Measurements from ENCODE around the gene DNER. TPM values are rescaled to one million over a fixed set of nuclear protein-coding genes. Genes with fewer than 3 reads are reported as not detected.
A peak's percentile ranks its signal among the peaks of the same experiment; 100 is the strongest.
"Not testable (repeated sequence)": the region's sequence is repeated elsewhere in the genome, so short reads cannot be mapped to it uniquely, and the experiment has no call there.

Gene DNER
- total RNA-seq, 1 donor from 2014 or later: 86.7 TPM

- DNase-seq: no peak
Measured at GRCh38 chr2:229620289-229620688, 94.1 kb downstream of the DNER start.

- DNase-seq: no peak
Measured at GRCh38 chr2:229616433-229616832, 97.9 kb downstream of the DNER start.

GRCh38 chr2:229614021-229614420, 100.3 kb downstream of the DNER start:
- not testable (repeated sequence) for DNase-seq

- no peak for DNase-seq
Measured at GRCh38 chr2:229612384-229612971, 101.9 kb downstream of the DNER start.

- DNase-seq: no peak
Measured at GRCh38 chr2:229611360-229611759, 103.0 kb downstream of the DNER start.

- DNase-seq: no peak
Measured at GRCh38 chr2:229610872-229611271, 103.5 kb downstream of the DNER start.

GRCh38 chr2:229610333-229610732, 104.0 kb downstream of the DNER start:
- DNase-seq: no peak

GRCh38 chr2:229601936-229602335, 112.4 kb downstream of the DNER start:
- DNase-seq: no peak

GRCh38 chr2:229601396-229601795, 113.0 kb downstream of the DNER start:
- no peak for DNase-seq

GRCh38 chr2:229598227-229598626, 116.1 kb downstream of the DNER start:
- no peak for DNase-seq

GRCh38 chr2:229596796-229597195, 117.6 kb downstream of the DNER start:
- DNase-seq: no peak

GRCh38 chr2:229591611-229592010, 122.7 kb downstream of the DNER start:
- peak; percentile 71 for DNase-seq

GRCh38 chr2:229586746-229587705, 127.3 kb downstream of the DNER start:
- peak; percentile 42 for DNase-seq

GRCh38 chr2:229586012-229586411, 128.3 kb downstream of the DNER start:
- no peak for DNase-seq

- no peak for DNase-seq
Measured at GRCh38 chr2:229582151-229582550, 132.2 kb downstream of the DNER start.

- no peak for DNase-seq
Measured at GRCh38 chr2:229578052-229578846, 136.1 kb downstream of the DNER start.

GRCh38 chr2:229575569-229576315, 138.6 kb downstream of the DNER start:
- no peak for DNase-seq

GRCh38 chr2:229572507-229573271, 141.7 kb downstream of the DNER start:
- no peak for DNase-seq

GRCh38 chr2:229571243-229571642, 143.1 kb downstream of the DNER start:
- peak; percentile 24 for DNase-seq

GRCh38 chr2:229566370-229566769, 148.0 kb downstream of the DNER start:
- no peak for DNase-seq

- DNase-seq: no peak
Measured at GRCh38 chr2:229564300-229564907, 150.0 kb downstream of the DNER start.
